Gastroesophageal sphincter (tissue), 3 donors: ENCODE measurements around the gene ZBTB20.

ENCODE experiments used
- POLR2A ChIP-seq, 2 donors: fragments of 450-650 bp; IDR thresholded peaks; one replicate each; pipeline ENCODE4 v1.6.1; 2017; ENCODE audit warnings: antibody characterized with exemption in 2 of 2, mild to moderate bottlenecking in 2 of 2, moderate library complexity in 1 of 2
- TF ChIP-seq, protein P1 (sequence below), 4 experiments: fragments of 200-600 bp in 2 of 4; fragments of 450-650 bp in 2 of 4; sonication (generic) in 1 of 4; IDR thresholded peaks; one replicate each; pipeline ENCODE4 v1.5.1; 2017 to 2019; ENCODE audit warnings: antibody characterized with exemption in 4 of 4, mild to moderate bottlenecking in 2 of 4, moderate library complexity in 2 of 4

DNA sequence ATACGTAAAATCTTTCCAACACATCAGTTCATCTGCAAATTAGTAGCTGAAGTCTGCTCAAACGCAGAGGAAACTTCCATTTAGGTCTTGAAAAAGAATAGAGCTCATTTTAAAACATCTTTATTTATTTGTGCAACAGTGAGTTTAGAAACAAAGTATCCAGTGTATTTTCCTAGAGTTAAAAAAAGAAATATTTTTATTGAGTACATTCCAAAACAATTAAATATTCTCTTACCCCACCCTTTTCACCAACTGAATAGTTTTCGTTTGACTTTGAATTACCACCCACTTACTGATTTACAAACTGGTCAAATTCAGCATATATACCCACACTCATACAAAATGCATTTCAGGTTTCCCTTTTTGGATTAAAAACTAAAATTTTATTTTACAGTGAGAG, 104.7 kb downstream of the ZBTB20 start:
- TF ChIP-seq POLR2A (IDR thresholded peaks at IDR 0.05), result no peak
- TF ChIP-seq, protein P1, sequence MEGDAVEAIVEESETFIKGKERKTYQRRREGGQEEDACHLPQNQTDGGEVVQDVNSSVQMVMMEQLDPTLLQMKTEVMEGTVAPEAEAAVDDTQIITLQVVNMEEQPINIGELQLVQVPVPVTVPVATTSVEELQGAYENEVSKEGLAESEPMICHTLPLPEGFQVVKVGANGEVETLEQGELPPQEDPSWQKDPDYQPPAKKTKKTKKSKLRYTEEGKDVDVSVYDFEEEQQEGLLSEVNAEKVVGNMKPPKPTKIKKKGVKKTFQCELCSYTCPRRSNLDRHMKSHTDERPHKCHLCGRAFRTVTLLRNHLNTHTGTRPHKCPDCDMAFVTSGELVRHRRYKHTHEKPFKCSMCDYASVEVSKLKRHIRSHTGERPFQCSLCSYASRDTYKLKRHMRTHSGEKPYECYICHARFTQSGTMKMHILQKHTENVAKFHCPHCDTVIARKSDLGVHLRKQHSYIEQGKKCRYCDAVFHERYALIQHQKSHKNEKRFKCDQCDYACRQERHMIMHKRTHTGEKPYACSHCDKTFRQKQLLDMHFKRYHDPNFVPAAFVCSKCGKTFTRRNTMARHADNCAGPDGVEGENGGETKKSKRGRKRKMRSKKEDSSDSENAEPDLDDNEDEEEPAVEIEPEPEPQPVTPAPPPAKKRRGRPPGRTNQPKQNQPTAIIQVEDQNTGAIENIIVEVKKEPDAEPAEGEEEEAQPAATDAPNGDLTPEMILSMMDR (IDR thresholded peaks at IDR 0.05), result no peak
